SK-N-SH (cell line): ENCODE results near the gene KLHL26. TPM values are rescaled to one million over a fixed set of nuclear protein-coding genes. Genes with fewer than 3 reads are reported as not detected.

Source experiments
- CTCF ChIA-PET: fragments of 300-600, 350-600 bp; formaldehyde crosslinking; extraction: SDS; loops from one replicate; lab custom pipeline; 2021; lab: Yijun Ruan, JAX
- POLR2A ChIA-PET: fragments of 350-600 bp; sonication (Branson Sonifier 250); formaldehyde crosslinking; extraction: SDS; loops from one replicate; lab custom pipeline; 2020; ENCODE audit warnings: antibody characterized with exemption, inconsistent platforms; lab: Yijun Ruan, JAX
- DNase-seq: peaks from one replicate; pipeline ENCODE4 v3.0.0; 2012
- H2AFZ ChIP-seq: fragments of 200-600 bp; sonication (generic); 2 replicates; pipeline ENCODE4 v1.8.1; 2016; ENCODE audit warnings: antibody characterized with exemption, mild to moderate bottlenecking, low read depth
- H3F3A ChIP-seq: fragments of 200-600 bp; sonication (generic); replicated peaks from 2 replicates; pipeline ENCODE3; 2016; ENCODE audit warnings: antibody characterized with exemption, mild to moderate bottlenecking; ENCODE audit not compliant: insufficient read depth
- H3K27ac ChIP-seq, 2 experiments: fragments of 200-500 bp in 1 of 2; fragments of 200-600 bp in 1 of 2; sonication (Bioruptor generic) in 1 of 2; sonication (generic), shearing (Covaris generic) in 1 of 2; 2 replicates each; pipeline versions ENCODE4 v1.5.1 to v1.6.1; 2014 to 2016; ENCODE audit warnings: low read depth in 2 of 2, inconsistent platforms in 1 of 2, low read length in 1 of 2, mild to moderate bottlenecking in 1 of 2, mixed read lengths in 1 of 2
- H3K27me3 ChIP-seq: fragments of 200-600 bp; sonication (generic), shearing (Covaris generic); 2 replicates; pipeline ENCODE4 v1.6.1; 2016; ENCODE audit warnings: mixed run types; ENCODE audit not compliant: insufficient read depth
- H3K36me3 ChIP-seq, 2 experiments: fragments of 200-500 bp in 1 of 2; fragments of 200-600 bp in 1 of 2; sonication (Bioruptor generic) in 1 of 2; sonication (generic) in 1 of 2; replicated peaks in 1 of 2; 2 replicates each; pipeline versions ENCODE3 to v1.5.1; 2014 to 2016; ENCODE audit warnings: low read length in 1 of 2, mild to moderate bottlenecking in 1 of 2; ENCODE audit not compliant: insufficient read depth in 2 of 2, control insufficient read depth in 1 of 2
- H3K4me1 ChIP-seq, 2 experiments: fragments of 200-500 bp in 1 of 2; fragments of 200-600 bp in 1 of 2; sonication (Bioruptor generic) in 1 of 2; sonication (generic), shearing (Covaris generic) in 1 of 2; 2 replicates each; pipeline versions ENCODE4 v1.5.1 to v1.6.1; 2014 to 2016; ENCODE audit warnings: low read depth in 1 of 2, low read length in 1 of 2, mixed run types in 1 of 2; ENCODE audit not compliant: insufficient read depth in 2 of 2, control insufficient read depth in 1 of 2
- H3K4me2 ChIP-seq: fragments of 200-600 bp; sonication (generic), shearing (Covaris generic); 2 replicates; pipeline ENCODE4 v1.6.1; 2017; ENCODE audit warnings: mixed run types
- H3K4me3 ChIP-seq, 2 experiments: fragments of 200-500 bp in 1 of 2; fragments of 200-600 bp in 1 of 2; sonication (Bioruptor generic) in 1 of 2; sonication (generic), shearing (Covaris generic) in 1 of 2; 2 replicates each; pipeline versions ENCODE4 v1.5.1 to v1.8.1; 2014 to 2016; ENCODE audit warnings: low read depth in 2 of 2, inconsistent platforms in 1 of 2, low read length in 1 of 2, mild to moderate bottlenecking in 1 of 2, mixed read lengths in 1 of 2, moderate library complexity in 1 of 2
- H3K79me2 ChIP-seq: fragments of 200-600 bp; sonication (generic); 2 replicates; pipeline ENCODE4 v1.8.1; 2017; ENCODE audit warnings: mild to moderate bottlenecking; ENCODE audit not compliant: insufficient read depth
- H3K9ac ChIP-seq: fragments of 200-600 bp; sonication (generic); 2 replicates; pipeline ENCODE4 v1.6.1; 2017; ENCODE audit warnings: mixed run types
- H3K9me2 ChIP-seq: fragments of 200-600 bp; sonication (generic); 2 replicates; pipeline ENCODE4 v1.6.1; 2017; ENCODE audit warnings: mixed run types
- H3K9me3 ChIP-seq: fragments of 200-600 bp; sonication (generic); 2 replicates; pipeline ENCODE4 v1.6.1; 2017; ENCODE audit warnings: mixed run types, mild to moderate bottlenecking, moderate library complexity
- H4K20me1 ChIP-seq: fragments of 200-600 bp; sonication (generic); 2 replicates; pipeline ENCODE4 v1.6.1; 2017; ENCODE audit warnings: mild to moderate bottlenecking, mixed run types; ENCODE audit not compliant: insufficient read depth
- CHD2 ChIP-seq: fragments of 150-350 bp; IDR thresholded peaks from 2 replicates; pipeline ENCODE4 v1.6.1; 2018; ENCODE audit warnings: low read length; ENCODE audit not compliant: partially characterized antibody
- ELF1 ChIP-seq: IDR thresholded peaks from 2 replicates; pipeline ENCODE4 v1.4.0; 2012
- EP300 ChIP-seq, 2 experiments: IDR thresholded peaks; 2 replicates each; pipeline versions ENCODE4 v1.4.0 to v1.6.1; 2012; ENCODE audit warnings: borderline replicate concordance in 1 of 2, low read depth in 1 of 2, low read length in 1 of 2
- EZH2phosphoT487 ChIP-seq: fragments of 200-600 bp; sonication (generic); IDR thresholded peaks from 2 replicates; pipeline ENCODE4 v1.6.1; 2017; ENCODE audit warnings: low read depth, mixed run types, mild to moderate bottlenecking, antibody characterized with exemption, moderate library complexity, borderline replicate concordance
- FOXM1 ChIP-seq: IDR thresholded peaks from 2 replicates; pipeline ENCODE4 v1.4.0; 2012; ENCODE audit warnings: low read depth, mild to moderate bottlenecking
- GABPA ChIP-seq: IDR thresholded peaks from 2 replicates; pipeline ENCODE4 v1.4.0; 2012; ENCODE audit warnings: low read depth, mild to moderate bottlenecking
- GATA2 ChIP-seq: sonication (generic); formaldehyde crosslinking; IDR thresholded peaks from 2 replicates; pipeline ENCODE4 v1.5.0; 2020; ENCODE audit warnings: mild to moderate bottlenecking, missing genetic modification reagents
- JUND ChIP-seq: IDR thresholded peaks from 2 replicates; pipeline ENCODE4 v1.4.0; 2012
- MAX ChIP-seq: IDR thresholded peaks from 2 replicates; pipeline ENCODE4 v1.4.0; 2012; ENCODE audit warnings: low read depth
- MEF2A ChIP-seq: IDR thresholded peaks from 2 replicates; pipeline ENCODE4 v1.4.0; 2012; ENCODE audit warnings: low read depth, borderline replicate concordance
- MXI1 ChIP-seq: IDR thresholded peaks from 2 replicates; pipeline ENCODE4 v1.6.1; 2012; ENCODE audit warnings: mild to moderate bottlenecking, low read depth, low read length, improper control_type of control experiment
- NFIC ChIP-seq: IDR thresholded peaks from 2 replicates; pipeline ENCODE4 v1.4.0; 2012; ENCODE audit warnings: borderline replicate concordance
- NRF1 ChIP-seq: IDR thresholded peaks from 2 replicates; pipeline ENCODE4 v1.6.1; 2012; ENCODE audit warnings: low read depth, mild to moderate bottlenecking, low read length
- PBX3 ChIP-seq: IDR thresholded peaks from 2 replicates; pipeline ENCODE4; 2012
- RAD21 ChIP-seq: IDR thresholded peaks from 2 replicates; pipeline ENCODE4 v1.6.1; 2012; ENCODE audit warnings: mild to moderate bottlenecking, low read length
- RCOR1 ChIP-seq: fragments of 150-350 bp; IDR thresholded peaks from 2 replicates; pipeline ENCODE4 v1.6.1; 2017; ENCODE audit warnings: antibody characterized with exemption, low read length
- RFX5 ChIP-seq: IDR thresholded peaks from 2 replicates; pipeline ENCODE4 v1.6.1; 2012; ENCODE audit warnings: mild to moderate bottlenecking, improper control_type of control experiment, low read length
- SIN3A ChIP-seq: IDR thresholded peaks from 2 replicates; pipeline ENCODE4 v1.6.1; 2012; ENCODE audit warnings: low read depth, mild to moderate bottlenecking, low read length, moderate library complexity, borderline replicate concordance
- SMC3 ChIP-seq: IDR thresholded peaks from 2 replicates; pipeline ENCODE4 v1.6.1; 2012; ENCODE audit warnings: low read depth, low read length, improper control_type of control experiment
- TCF12 ChIP-seq: IDR thresholded peaks from 2 replicates; pipeline ENCODE4 v1.4.0; 2012
- TEAD4 ChIP-seq: IDR thresholded peaks from 2 replicates; pipeline ENCODE4 v1.4.0; 2012; ENCODE audit warnings: mild to moderate bottlenecking, borderline replicate concordance; ENCODE audit not compliant: insufficient read depth
- USF1 ChIP-seq: IDR thresholded peaks from 2 replicates; pipeline ENCODE4 v1.4.0; 2012; ENCODE audit warnings: low read depth, borderline replicate concordance
- ZBTB33 ChIP-seq: IDR thresholded peaks from 2 replicates; pipeline ENCODE4 v1.4.0; 2012; ENCODE audit warnings: low read depth, borderline replicate concordance
- WGBS: methylation state at CpG from one replicate; pipeline ENCODE4 v1.1.6; 2017; ENCODE audit warnings: low lambda C conversion rate; 5-methylcytosine and 5-hydroxymethylcytosine counted together
- polyA plus RNA-seq, 3 experiments: library from polyadenylated mRNA; depleted of rRNA; stranded (reverse); fragments of >200 nt; gene quantifications; 2 replicates each; pipeline ENCODE4 v1.2.3, GENCODE V29; 2012
- TF ChIP-seq, protein P1 (sequence below): fragments of 200-600 bp; sonication (generic); IDR thresholded peaks from 2 replicates; pipeline ENCODE4 v1.6.1; 2017; ENCODE audit warnings: antibody characterized with exemption, mild to moderate bottlenecking, moderate library complexity
- TF ChIP-seq, protein P2 (sequence below): fragments of 150-350 bp; IDR thresholded peaks from 2 replicates; pipeline ENCODE4 v1.6.1; 2017; ENCODE audit warnings: antibody characterized with exemption, low read length, low read depth, borderline replicate concordance

The KLHL26 gene, protein sequence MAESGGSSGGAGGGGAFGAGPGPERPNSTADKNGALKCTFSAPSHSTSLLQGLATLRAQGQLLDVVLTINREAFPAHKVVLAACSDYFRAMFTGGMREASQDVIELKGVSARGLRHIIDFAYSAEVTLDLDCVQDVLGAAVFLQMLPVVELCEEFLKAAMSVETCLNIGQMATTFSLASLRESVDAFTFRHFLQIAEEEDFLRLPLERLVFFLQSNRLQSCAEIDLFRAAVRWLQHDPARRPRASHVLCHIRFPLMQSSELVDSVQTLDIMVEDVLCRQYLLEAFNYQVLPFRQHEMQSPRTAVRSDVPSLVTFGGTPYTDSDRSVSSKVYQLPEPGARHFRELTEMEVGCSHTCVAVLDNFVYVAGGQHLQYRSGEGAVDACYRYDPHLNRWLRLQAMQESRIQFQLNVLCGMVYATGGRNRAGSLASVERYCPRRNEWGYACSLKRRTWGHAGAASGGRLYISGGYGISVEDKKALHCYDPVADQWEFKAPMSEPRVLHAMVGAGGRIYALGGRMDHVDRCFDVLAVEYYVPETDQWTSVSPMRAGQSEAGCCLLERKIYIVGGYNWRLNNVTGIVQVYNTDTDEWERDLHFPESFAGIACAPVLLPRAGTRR
- polyA plus RNA-seq (2012; rRNA removed): 1.9 and 4.6 TPM in 2 replicates
- polyA plus RNA-seq (2012; cell fraction: cytosol; rRNA removed): 1.7 and 1.8 TPM in 2 replicates
- polyA plus RNA-seq (2012; cell fraction: nucleus; rRNA removed): 5.0 and 5.5 TPM in 2 replicates

DNA sequence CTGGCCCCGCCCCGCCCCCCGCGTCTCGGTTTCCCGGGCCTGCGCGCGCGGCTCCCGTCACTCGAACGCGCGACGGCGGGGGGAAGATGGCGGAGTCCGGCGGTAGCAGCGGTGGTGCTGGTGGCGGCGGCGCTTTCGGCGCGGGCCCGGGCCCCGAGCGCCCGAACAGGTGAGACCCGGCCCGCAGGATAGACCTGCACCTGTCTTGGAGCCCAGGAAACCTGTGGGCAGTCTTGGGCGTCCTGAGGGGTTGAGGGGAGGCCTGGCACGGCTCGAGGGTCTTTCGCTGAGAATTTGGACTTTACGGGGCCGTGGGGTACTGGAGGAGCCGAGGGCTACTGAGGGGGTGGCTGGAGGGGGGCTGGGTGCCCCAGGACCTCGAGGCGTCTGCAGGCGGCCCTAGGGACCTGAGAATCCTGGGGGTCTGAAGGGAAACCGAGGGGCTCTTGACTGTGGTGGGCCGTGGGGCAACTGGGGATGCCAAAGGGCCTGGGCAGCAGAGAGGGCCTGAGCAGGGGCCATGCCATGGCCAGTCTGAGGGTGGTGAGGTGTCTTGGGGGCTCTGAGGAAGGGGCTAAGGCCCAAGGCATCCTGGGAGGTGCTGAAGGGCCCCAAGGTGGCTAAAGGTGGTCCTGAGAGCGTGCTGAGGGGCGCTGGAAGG is at the start of gene KLHL26:
TSS of gene KLHL26 (plus strand) at position 60 of the 661 bp plus-strand sequence. CDS start at position 87, 27 bp downstream.
- Histone ChIP-seq H3K27me3 (no peaks in the 10 kb centered on the region), H3K9ac (peak within 1 kb of the TSS; percentile 93), H4K20me1 (no peaks in the 10 kb centered on the region), H2AFZ (peak within 1 kb of the TSS; percentile 87; the same call in 1 of the 2 replicates), H3K79me2 (peaks cover 42% of the 10 kb centered on the region), H3K9me3 (no peaks in the 10 kb centered on the region), H3F3A (peaks cover 4% of the 10 kb centered on the region), H3K9me2 (no peaks in the 10 kb centered on the region), H3K4me3 (peak within 1 kb of the TSS; percentile 75 to 87), H3K36me3 (no peaks in the 10 kb centered on the region), H3K27ac (peak within 1 kb of the TSS in 1 of 2 experiments; percentile 50; a peak in 2 of 4 replicates), H3K4me2 (peak within 1 kb of the TSS; percentile 99), H3K4me1 (peaks cover 0 to 21% of the 10 kb centered on the region in 2 experiments; a peak in 2 of 4 replicates)
- DNase-seq: no peak
- 5% methylated on average over 25 of the region's 47 CpGs for WGBS
- ChIA-PET POLR2A (no interaction called here), CTCF (no interaction called here)
- no peak for TF ChIP-seq GABPA
- TF ChIP-seq TCF12: no peak
- TF ChIP-seq NFIC: no peak
- no peak for TF ChIP-seq MAX
- no peak for TF ChIP-seq RFX5
- TF ChIP-seq RAD21: no peak
- TF ChIP-seq GATA2 (CRISPR knock-in tag): no peak
- TF ChIP-seq PBX3: no peak
- no peak for TF ChIP-seq ZBTB33
- TF ChIP-seq, protein P1, sequence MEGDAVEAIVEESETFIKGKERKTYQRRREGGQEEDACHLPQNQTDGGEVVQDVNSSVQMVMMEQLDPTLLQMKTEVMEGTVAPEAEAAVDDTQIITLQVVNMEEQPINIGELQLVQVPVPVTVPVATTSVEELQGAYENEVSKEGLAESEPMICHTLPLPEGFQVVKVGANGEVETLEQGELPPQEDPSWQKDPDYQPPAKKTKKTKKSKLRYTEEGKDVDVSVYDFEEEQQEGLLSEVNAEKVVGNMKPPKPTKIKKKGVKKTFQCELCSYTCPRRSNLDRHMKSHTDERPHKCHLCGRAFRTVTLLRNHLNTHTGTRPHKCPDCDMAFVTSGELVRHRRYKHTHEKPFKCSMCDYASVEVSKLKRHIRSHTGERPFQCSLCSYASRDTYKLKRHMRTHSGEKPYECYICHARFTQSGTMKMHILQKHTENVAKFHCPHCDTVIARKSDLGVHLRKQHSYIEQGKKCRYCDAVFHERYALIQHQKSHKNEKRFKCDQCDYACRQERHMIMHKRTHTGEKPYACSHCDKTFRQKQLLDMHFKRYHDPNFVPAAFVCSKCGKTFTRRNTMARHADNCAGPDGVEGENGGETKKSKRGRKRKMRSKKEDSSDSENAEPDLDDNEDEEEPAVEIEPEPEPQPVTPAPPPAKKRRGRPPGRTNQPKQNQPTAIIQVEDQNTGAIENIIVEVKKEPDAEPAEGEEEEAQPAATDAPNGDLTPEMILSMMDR: no peak
- no peak for TF ChIP-seq EP300 (IDR thresholded peaks at IDR 0.05; ENCODE audit: borderline replicate concordance in 1 of 2, low read depth in 1 of 2, low read length in 1 of 2)
- no peak for TF ChIP-seq CHD2
- TF ChIP-seq SMC3: no peak
- TF ChIP-seq EZH2phosphoT487: no peak
- TF ChIP-seq RCOR1: no peak
- TF ChIP-seq ELF1: no peak
- TF ChIP-seq NRF1: peak; percentile 61
- TF ChIP-seq TEAD4: no peak
- no peak for TF ChIP-seq JUND
- TF ChIP-seq SIN3A: no peak
- no peak for TF ChIP-seq MXI1
- TF ChIP-seq USF1: no peak
- TF ChIP-seq MEF2A: no peak
- TF ChIP-seq, protein P2, sequence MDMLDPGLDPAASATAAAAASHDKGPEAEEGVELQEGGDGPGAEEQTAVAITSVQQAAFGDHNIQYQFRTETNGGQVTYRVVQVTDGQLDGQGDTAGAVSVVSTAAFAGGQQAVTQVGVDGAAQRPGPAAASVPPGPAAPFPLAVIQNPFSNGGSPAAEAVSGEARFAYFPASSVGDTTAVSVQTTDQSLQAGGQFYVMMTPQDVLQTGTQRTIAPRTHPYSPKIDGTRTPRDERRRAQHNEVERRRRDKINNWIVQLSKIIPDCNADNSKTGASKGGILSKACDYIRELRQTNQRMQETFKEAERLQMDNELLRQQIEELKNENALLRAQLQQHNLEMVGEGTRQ: no peak
- no peak for TF ChIP-seq FOXM1
